ENCODE results near the gene COL6A2.

COL6A2 gene

DNA sequence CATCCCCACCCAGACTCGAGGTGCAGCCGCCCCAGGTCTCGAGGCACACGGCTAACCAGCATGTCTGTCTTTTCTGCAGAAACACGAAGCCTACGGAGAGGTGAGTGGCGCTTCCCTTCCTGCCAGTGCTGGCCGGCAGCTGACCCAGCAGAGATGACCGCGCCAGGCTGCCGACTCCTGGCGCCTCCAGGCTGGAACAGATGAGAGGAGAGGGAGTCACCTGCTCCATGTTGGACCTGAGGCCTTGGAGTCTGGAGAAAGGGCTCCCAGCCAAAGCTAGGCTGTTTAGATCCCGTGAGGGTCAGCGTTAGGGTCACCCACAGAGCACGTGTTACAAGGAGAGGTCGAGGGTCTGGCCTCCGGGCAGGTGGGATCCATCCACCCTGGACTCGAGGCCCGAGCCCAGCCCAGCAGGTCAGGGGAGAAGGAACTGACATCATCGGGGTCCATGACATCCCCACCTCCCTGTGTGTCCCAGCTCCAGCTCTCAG is 14.9 kb downstream of the COL6A2 start:
- no peak for DNase-seq (ENCODE audit: low read depth in 1 of 2, low spot score in 1 of 2)

- no peak for DNase-seq (ENCODE audit: low read depth in 1 of 2, low spot score in 1 of 2)
These were observed 15.7 kb downstream of the COL6A2 start for GRCh38 chr21:46113497-46114176.

DNA sequence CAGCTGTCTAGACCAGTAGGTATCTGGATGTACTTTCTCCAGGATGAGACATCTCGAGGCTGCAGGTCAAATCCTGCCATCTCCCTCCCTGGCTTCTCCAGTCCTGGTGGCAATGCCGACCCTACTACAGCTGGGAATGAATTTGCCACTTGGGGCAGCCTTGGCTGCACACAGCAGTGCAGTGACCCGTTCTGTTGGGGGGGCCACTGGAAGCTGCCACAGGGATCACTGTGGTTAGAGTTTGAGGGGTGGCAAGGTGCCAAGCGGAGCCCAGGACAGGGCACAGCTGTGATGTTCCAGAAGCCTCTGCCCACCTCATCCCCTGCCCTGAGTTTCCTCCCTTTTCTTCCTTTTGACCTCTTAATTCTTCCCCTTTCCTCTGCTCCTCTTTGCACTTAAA is 17.1 kb downstream of the COL6A2 start:
- DNase-seq (ENCODE audit: low read depth in 1 of 2, low spot score in 1 of 2): no peak

DNA sequence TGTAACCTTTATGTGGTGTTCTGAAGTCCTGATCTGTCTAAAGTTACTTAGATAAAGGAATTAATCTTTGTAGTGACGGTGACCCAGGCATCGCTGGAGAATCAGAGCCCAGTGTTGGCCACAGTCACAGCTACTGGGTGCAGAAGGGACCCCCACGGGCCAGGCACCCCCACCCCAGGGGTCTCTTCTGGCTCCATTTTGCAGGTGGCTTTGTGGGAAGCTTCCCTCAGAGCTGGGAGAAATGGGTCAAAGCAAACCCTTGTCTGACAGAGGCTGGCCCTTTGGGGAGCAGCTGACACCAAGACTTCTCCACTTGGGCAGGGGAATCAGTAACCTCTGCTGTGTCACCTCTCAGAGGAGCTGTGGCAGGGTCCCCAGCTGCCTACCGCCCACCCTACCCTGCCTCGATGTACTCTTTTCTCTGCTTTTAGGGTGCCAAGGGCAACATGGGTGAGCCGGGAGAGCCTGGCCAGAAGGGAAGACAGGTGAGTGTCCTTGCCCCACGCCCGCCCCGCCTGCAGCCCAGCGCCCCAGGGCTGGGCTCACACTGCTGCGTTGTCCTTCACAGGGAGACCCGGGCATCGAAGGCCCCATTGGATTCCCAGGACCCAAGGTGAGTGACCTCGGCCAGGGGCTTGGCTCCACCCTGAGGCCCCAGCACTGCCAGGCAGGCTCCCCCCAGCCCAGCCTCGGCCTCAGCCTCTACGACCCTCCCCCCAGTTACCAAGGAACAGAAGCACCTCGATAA is 17.7 kb downstream of the COL6A2 start:
- DNase-seq (ENCODE audit: low read depth in 1 of 2, low spot score in 1 of 2): no peak

GRCh38 chr21:46116189-46116775 is 18.4 kb downstream of the COL6A2 start:
- DNase-seq (ENCODE audit: low read depth in 1 of 2, low spot score in 1 of 2): no peak

GRCh38 chr21:46116776-46117585 is 19.1 kb downstream of the COL6A2 start:
- no peak for DNase-seq (ENCODE audit: low read depth in 1 of 2, low spot score in 1 of 2)

DNA sequence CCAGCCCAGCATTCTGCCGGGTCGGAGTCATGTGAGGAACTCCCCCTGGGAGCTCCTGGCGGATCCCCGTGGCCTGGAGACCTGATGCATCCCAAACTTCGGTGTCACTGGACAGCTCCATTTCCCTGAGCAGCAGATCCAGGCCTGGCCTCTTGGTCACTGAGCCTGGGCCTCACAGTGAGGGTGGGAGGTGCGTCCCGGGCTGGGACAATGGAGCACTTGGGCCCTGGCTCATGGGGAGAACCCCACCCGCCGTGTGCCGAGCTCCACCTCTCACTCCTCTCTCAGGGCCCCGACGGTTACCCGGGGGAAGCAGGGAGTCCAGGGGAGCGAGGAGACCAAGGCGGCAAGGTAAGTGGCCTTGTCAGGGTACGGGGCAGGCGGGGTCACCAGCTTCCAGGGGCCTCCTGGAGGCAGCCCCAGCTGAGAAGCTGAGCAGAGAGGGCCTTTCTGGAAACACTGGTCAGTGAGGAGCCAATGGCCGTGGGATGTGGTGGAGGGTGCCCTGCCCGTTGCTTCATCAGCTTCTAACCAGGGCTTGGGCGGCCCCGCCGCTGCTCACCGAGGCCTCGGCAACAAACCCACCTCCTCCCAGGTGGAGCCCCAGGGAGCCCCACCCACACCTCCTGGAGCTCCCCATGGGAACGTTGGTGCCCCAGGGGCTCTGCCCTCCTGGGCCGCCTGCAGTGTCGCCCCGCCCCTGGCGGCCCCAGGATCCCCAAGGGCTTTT is 19.8 kb downstream of the COL6A2 start:
- no peak for DNase-seq (ENCODE audit: low read depth in 1 of 2, low spot score in 1 of 2)

GRCh38 chr21:46118316-46119143 is 20.6 kb downstream of the COL6A2 start:
- DNase-seq (ENCODE audit: low read depth in 1 of 2, low spot score in 1 of 2): no peak

- DNase-seq (ENCODE audit: low read depth in 1 of 2, low spot score in 1 of 2): no peak
These were observed 21.3 kb downstream of the COL6A2 start for GRCh38 chr21:46119144-46119636.

DNA sequence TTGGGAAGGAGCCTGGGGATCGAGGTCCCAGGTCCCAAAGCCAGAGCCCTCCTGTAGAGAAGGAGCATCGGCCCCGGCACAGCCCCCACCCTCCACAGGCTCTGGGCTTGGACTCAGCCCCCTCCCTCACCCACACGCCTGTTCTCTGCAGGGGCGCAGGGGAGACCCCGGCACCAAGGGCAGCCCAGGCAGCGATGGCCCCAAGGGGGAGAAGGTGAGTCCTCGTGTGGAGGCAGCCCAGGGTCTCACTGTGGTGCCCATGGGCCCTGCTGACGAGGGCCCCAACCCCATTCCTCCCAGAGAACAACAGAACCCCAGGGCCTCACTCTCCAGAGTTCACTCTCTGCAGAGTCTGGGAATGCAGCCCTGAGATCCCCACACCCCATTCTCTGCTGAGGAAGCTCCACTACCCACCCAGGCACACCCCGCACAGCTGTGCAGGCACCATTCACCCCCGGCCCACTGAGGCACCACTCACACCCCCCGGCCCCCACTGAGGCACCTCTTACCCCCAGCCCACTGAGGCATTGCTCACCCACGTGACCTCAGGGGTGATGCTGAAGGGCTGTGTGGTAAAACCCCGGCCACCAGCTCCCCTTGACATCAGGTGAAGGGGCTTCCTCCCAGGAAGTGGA is 21.8 kb downstream of the COL6A2 start:
- no peak for DNase-seq (ENCODE audit: low read depth in 1 of 2, low spot score in 1 of 2)

- no peak for DNase-seq (ENCODE audit: low read depth in 1 of 2, low spot score in 1 of 2)
These were observed 22.7 kb downstream of the COL6A2 start for GRCh38 chr21:46120301-46121285.

DNA sequence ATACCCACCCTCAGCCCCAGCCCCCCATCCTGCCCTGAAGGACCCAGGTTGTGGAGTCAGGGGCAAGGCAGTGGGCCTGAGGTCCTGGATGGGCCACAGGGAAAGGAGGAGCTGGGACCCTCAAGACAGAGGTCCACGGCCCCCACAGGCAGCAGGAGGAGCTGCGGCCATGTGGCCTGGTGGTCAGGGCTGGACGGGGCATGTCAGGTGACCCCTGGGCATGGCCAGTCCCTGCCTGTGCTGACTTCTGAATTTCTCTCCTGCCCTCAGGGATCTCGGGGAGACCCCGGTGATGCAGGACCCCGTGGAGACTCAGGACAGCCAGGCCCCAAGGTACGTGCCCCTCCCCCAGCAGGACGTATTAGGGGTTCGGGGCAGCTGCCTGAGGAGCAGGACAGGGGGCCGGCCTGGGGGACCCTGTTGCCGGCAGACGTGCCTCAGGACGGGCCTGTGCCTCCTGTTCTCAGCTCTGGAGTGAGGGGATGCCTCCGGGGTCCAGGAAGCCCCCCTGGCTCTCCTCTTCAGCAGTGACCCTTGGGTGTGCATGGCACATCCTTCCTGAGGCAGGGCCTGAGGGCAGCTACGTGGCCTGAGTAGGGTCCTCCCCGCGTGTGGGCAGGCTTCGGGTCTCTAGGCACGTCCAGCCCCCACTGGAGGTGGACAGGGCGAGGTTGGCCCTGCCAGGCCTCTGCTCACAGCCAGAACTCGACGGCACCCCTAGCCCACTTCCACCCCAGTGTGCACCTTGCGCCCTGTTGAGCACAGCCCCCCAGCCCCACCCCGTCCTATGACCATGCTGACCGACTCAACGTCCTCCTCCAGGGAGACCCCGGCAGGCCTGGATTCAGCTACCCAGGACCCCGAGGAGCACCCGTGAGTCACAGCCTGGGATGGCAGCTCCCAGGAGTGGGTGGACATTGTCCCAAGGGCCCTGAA is 23.6 kb downstream of the COL6A2 start:
- no peak for DNase-seq (ENCODE audit: low read depth in 1 of 2, low spot score in 1 of 2)

- DNase-seq (ENCODE audit: low read depth in 1 of 2, low spot score in 1 of 2): no peak
These were observed 24.3 kb downstream of the COL6A2 start for GRCh38 chr21:46122237-46122671.

GRCh38 chr21:46122758-46123683 is 25.1 kb downstream of the COL6A2 start:
- DNase-seq (ENCODE audit: low read depth in 1 of 2, low spot score in 1 of 2): no peak

- DNase-seq (ENCODE audit: low read depth in 1 of 2, low spot score in 1 of 2): no peak
These were observed 26.4 kb downstream of the COL6A2 start for GRCh38 chr21:46124083-46124925.

All from activated CD4-positive, alpha-beta T cell treated with anti-CD3 and anti-CD28 coated beads, Interleukin-2, amount 50 U/mL, for 24 hours (primary cell).